Mammary epithelial cell (primary cell): ENCODE measurements around the gene BCL11A.

ENCODE experiments used
- EZH2 ChIP-seq: IDR thresholded peaks from 2 replicates; pipeline ENCODE4 v1.6.1; 2012; ENCODE audit warnings: low read length, inconsistent platforms, borderline replicate concordance
- TF ChIP-seq, protein P1 (sequence below), 2 donors: IDR thresholded peaks in 1 of 2; conservative IDR thresholded peaks in 1 of 2; 2 replicates each; pipeline ENCODE4 v1.5.1; 2011 to 2012; ENCODE audit warnings: inconsistent platforms in 2 of 2, low read length in 2 of 2, mild to moderate bottlenecking in 2 of 2, control low read depth in 1 of 2, low read depth in 1 of 2; ENCODE audit not compliant: insufficient read depth in 1 of 2; ENCODE audit errors: extremely low read depth in 1 of 2

DNA sequence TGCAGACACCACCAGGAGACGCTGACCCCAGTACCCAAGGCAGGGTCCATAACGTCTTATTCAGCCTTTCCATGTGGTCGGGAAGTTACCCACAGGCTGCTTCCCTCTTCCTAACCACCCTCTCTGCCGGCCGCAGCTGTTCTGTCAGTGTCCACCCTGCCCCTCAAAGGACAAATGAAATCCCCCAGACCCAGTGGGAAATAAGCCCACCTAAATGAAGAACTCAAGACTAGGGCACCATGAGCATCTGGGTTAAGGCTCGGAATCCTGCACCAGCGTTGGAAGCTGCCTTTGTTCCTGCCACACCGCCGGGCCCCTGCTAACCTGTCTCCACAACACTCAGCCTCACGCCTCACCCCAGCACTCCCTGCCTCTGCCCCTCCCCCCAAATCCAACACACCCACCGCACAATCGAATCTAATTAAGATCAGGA, 21.7 kb downstream of the BCL11A start:
- TF ChIP-seq, protein P1, sequence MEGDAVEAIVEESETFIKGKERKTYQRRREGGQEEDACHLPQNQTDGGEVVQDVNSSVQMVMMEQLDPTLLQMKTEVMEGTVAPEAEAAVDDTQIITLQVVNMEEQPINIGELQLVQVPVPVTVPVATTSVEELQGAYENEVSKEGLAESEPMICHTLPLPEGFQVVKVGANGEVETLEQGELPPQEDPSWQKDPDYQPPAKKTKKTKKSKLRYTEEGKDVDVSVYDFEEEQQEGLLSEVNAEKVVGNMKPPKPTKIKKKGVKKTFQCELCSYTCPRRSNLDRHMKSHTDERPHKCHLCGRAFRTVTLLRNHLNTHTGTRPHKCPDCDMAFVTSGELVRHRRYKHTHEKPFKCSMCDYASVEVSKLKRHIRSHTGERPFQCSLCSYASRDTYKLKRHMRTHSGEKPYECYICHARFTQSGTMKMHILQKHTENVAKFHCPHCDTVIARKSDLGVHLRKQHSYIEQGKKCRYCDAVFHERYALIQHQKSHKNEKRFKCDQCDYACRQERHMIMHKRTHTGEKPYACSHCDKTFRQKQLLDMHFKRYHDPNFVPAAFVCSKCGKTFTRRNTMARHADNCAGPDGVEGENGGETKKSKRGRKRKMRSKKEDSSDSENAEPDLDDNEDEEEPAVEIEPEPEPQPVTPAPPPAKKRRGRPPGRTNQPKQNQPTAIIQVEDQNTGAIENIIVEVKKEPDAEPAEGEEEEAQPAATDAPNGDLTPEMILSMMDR (conservative IDR thresholded peaks at IDR 0.05 in 1 of 2, IDR thresholded peaks at IDR 0.05 in 1 of 2; ENCODE audit: extremely low read depth in 1 of 2, insufficient read depth in 1 of 2, low read depth in 1 of 2, low read length in 2 of 2) = no peak
- no peak for TF ChIP-seq EZH2
